ENCODE data around the gene S100A7.

Gene S100A7

GRCh38 chr1:153460551-153460950, at the start of gene S100A7:
S100A7 (minus strand) TSS chr1:153460651; CDS start chr1:153459013, 1,638 bp downstream.
- no peak for DNase-seq (ENCODE audit: low read depth in 2 of 2, low spot score in 1 of 2)

- DNase-seq (ENCODE audit: low read depth in 2 of 2, low spot score in 1 of 2), result peak; percentile 33 to 35
Measured at GRCh38 chr1:153509729-153510354, 49.4 kb upstream of the S100A7 start.

- DNase-seq (ENCODE audit: low read depth in 2 of 2, low spot score in 1 of 2), result no peak
Measured at GRCh38 chr1:153509036-153509435, 48.6 kb upstream of the S100A7 start.

- DNase-seq (ENCODE audit: low read depth in 2 of 2, low spot score in 1 of 2), result no peak
Measured at GRCh38 chr1:153507926-153508583, 47.6 kb upstream of the S100A7 start.

GRCh38 chr1:153506831-153507413, 46.5 kb upstream of the S100A7 start:
- no peak for DNase-seq (ENCODE audit: low read depth in 2 of 2, low spot score in 1 of 2)

GRCh38 chr1:153506386-153506785, 45.9 kb upstream of the S100A7 start:
- DNase-seq (ENCODE audit: low read depth in 2 of 2, low spot score in 1 of 2), result no peak

GRCh38 chr1:153505576-153505975, 45.1 kb upstream of the S100A7 start:
- DNase-seq (ENCODE audit: low read depth in 2 of 2, low spot score in 1 of 2), result no peak

GRCh38 chr1:153503766-153504165, 43.3 kb upstream of the S100A7 start:
- no peak for DNase-seq (ENCODE audit: low read depth in 2 of 2, low spot score in 1 of 2)

GRCh38 chr1:153498746-153499145, 38.3 kb upstream of the S100A7 start:
- no peak for DNase-seq (ENCODE audit: low read depth in 2 of 2, low spot score in 1 of 2)

- DNase-seq (ENCODE audit: low read depth in 2 of 2, low spot score in 1 of 2), result no peak
Measured at GRCh38 chr1:153495536-153495935, 35.1 kb upstream of the S100A7 start.

GRCh38 chr1:153494976-153495535, 34.6 kb upstream of the S100A7 start:
- peak; percentile 35 to 71 for DNase-seq (ENCODE audit: low read depth in 2 of 2, low spot score in 1 of 2)

GRCh38 chr1:153493343-153493960, 33.0 kb upstream of the S100A7 start:
- DNase-seq (ENCODE audit: low read depth in 2 of 2, low spot score in 1 of 2), result no peak

- DNase-seq (ENCODE audit: low read depth in 2 of 2, low spot score in 1 of 2), result no peak
Measured at GRCh38 chr1:153490272-153491051, 30.0 kb upstream of the S100A7 start.

GRCh38 chr1:153488731-153489130, 28.3 kb upstream of the S100A7 start:
- no peak for DNase-seq (ENCODE audit: low read depth in 2 of 2, low spot score in 1 of 2)

GRCh38 chr1:153487707-153488106, 27.3 kb upstream of the S100A7 start:
- no peak for DNase-seq (ENCODE audit: low read depth in 2 of 2, low spot score in 1 of 2)

GRCh38 chr1:153485863-153486262, 25.4 kb upstream of the S100A7 start:
- no peak for DNase-seq (ENCODE audit: low read depth in 2 of 2, low spot score in 1 of 2)

- no peak for DNase-seq (ENCODE audit: low read depth in 2 of 2, low spot score in 1 of 2)
Measured at GRCh38 chr1:153483776-153484175, 23.3 kb upstream of the S100A7 start.

- DNase-seq (ENCODE audit: low read depth in 2 of 2, low spot score in 1 of 2), result no peak
Measured at GRCh38 chr1:153481124-153481523, 20.7 kb upstream of the S100A7 start.

GRCh38 chr1:153478692-153479618, 18.5 kb upstream of the S100A7 start:
- no peak for DNase-seq (ENCODE audit: low read depth in 2 of 2, low spot score in 1 of 2)

Data from stimulated activated CD8-positive, alpha-beta memory T cell treated with anti-CD3 and anti-CD28 coated beads, Interleukin-4, amount 100 ng/mL, for 4 hours (primary cell).